GM23338 (cell line): Measurements from ENCODE around the gene DNM2. TPM values are rescaled to one million over a fixed set of nuclear protein-coding genes. Genes with fewer than 3 reads are reported as not detected.

Experiments used
- ATAC-seq: fragments of 200-7000 bp; cut with Tn5 transposase; 3 replicates; pipeline ENCODE4 v1.9.1; 2020
- DNase-seq: peaks from one replicate; pipeline ENCODE4 v3.0.0-alpha.2; 2015; ENCODE audit warnings: low spot score
- H2AFZ ChIP-seq: fragments of 200-600 bp; sonication (generic); 2 replicates; pipeline ENCODE4 v1.8.0; 2016; ENCODE audit warnings: antibody characterized with exemption, mild to moderate bottlenecking, moderate library complexity
- H3F3A ChIP-seq: fragments of 200-600 bp; sonication (generic); replicated peaks from 2 replicates; pipeline ENCODE4 v1.8.0; 2017; ENCODE audit warnings: antibody characterized with exemption, mixed run types, low read depth
- H3K27ac ChIP-seq: fragments of 200-600 bp; sonication (generic); 2 replicates; pipeline ENCODE4 v1.6.1; 2016; ENCODE audit warnings: low read depth
- H3K27me3 ChIP-seq: fragments of 200-600 bp; sonication (generic); 2 replicates; pipeline ENCODE4 v1.8.0; 2016; ENCODE audit warnings: mild to moderate bottlenecking, mixed run types, moderate library complexity; ENCODE audit not compliant: insufficient read depth
- H3K36me3 ChIP-seq: fragments of 200-600 bp; sonication (generic); 2 replicates; pipeline ENCODE4 v1.8.0; 2016; ENCODE audit warnings: mild to moderate bottlenecking; ENCODE audit not compliant: insufficient read depth
- H3K4me1 ChIP-seq: fragments of 200-600 bp; sonication (generic); 2 replicates; pipeline ENCODE4 v1.8.0; 2016; ENCODE audit warnings: mild to moderate bottlenecking, moderate library complexity; ENCODE audit not compliant: insufficient read depth
- H3K4me2 ChIP-seq: fragments of 200-600 bp; sonication (generic); 2 replicates; pipeline ENCODE4 v1.7.1; 2017; ENCODE audit warnings: mixed run types
- H3K4me3 ChIP-seq: fragments of 200-600 bp; sonication (generic); 2 replicates; pipeline ENCODE4 v1.6.1; 2016; ENCODE audit warnings: mixed run types
- H3K79me2 ChIP-seq: fragments of 200-600 bp; sonication (generic); replicated peaks from 2 replicates; pipeline ENCODE4 v1.8.0; 2017; ENCODE audit warnings: mild to moderate bottlenecking; ENCODE audit not compliant: insufficient read depth
- H3K9me2 ChIP-seq: fragments of 200-600 bp; sonication (generic); 2 replicates; pipeline ENCODE4 v1.8.0; 2017; ENCODE audit not compliant: insufficient read depth
- H4K20me1 ChIP-seq: fragments of 200-600 bp; sonication (generic); replicated peaks from 2 replicates; pipeline ENCODE4 v1.8.0; 2017; ENCODE audit warnings: mild to moderate bottlenecking; ENCODE audit not compliant: insufficient read depth
- H3K27ac Mint-ChIP-seq: 2 replicates; pipeline ENCODE4 v1.8.0; 2020; ENCODE audit warnings: inconsistent platforms, mild to moderate bottlenecking, moderate library complexity, mixed read lengths
- H3K27me3 Mint-ChIP-seq: 3 replicates; pipeline ENCODE4 v1.8.0; 2022; ENCODE audit warnings: low read depth, mild to moderate bottlenecking, moderate library complexity, mixed read lengths, inconsistent platforms; ENCODE audit not compliant: insufficient read depth, poor library complexity
- H3K36me3 Mint-ChIP-seq: 3 replicates; pipeline ENCODE4 v1.8.0; 2021; ENCODE audit warnings: low read depth, mild to moderate bottlenecking, inconsistent platforms, moderate library complexity, mixed read lengths
- H3K4me1 Mint-ChIP-seq: 3 replicates; pipeline ENCODE4 v1.8.0; 2020; ENCODE audit warnings: mild to moderate bottlenecking, inconsistent platforms, mixed read lengths
- H3K4me3 Mint-ChIP-seq: 3 replicates; pipeline ENCODE4 v1.8.0; 2021; ENCODE audit warnings: moderate library complexity, mild to moderate bottlenecking, inconsistent platforms, mixed read lengths
- H3K9me3 Mint-ChIP-seq: 3 replicates; pipeline ENCODE4 v1.8.0; 2020; ENCODE audit warnings: moderate library complexity, mild to moderate bottlenecking, inconsistent platforms, mixed read lengths
- CREB1 ChIP-seq: fragments of 250-450 bp; sonication (Bioruptor Pico); IDR thresholded peaks from 2 replicates; pipeline ENCODE4 v1.5.0; 2020; ENCODE audit warnings: low read depth, mild to moderate bottlenecking, moderate library complexity
- EZH2 ChIP-seq: fragments of 200-600 bp; sonication (generic); IDR thresholded peaks from one replicate; pipeline ENCODE4 v1.8.0; 2017; ENCODE audit warnings: antibody characterized with exemption, mild to moderate bottlenecking, low read depth; ENCODE audit not compliant: unreplicated experiment
- EZH2phosphoT487 ChIP-seq: fragments of 200-600 bp; sonication (generic); IDR thresholded peaks from one replicate; pipeline ENCODE4 v1.8.1; 2018; ENCODE audit warnings: antibody characterized with exemption; ENCODE audit not compliant: unreplicated experiment
- JUNB ChIP-seq: IDR thresholded peaks from one replicate; pipeline ENCODE4 v1.6.1; 2016; ENCODE audit warnings: antibody characterized with exemption; ENCODE audit not compliant: unreplicated experiment
- POLR2AphosphoS5 ChIP-seq: IDR thresholded peaks from 2 replicates; pipeline ENCODE4 v1.6.1; 2016; ENCODE audit warnings: antibody characterized with exemption, low read depth
- STAT1 ChIP-seq: IDR thresholded peaks from one replicate; pipeline ENCODE4 v1.6.1; 2016; ENCODE audit warnings: antibody characterized with exemption; ENCODE audit not compliant: unreplicated experiment
- ZNF114 ChIP-seq: fragments of 250-450 bp; sonication (Bioruptor Pico); IDR thresholded peaks from 2 replicates; pipeline ENCODE4 v1.5.0; 2020; ENCODE audit warnings: mild to moderate bottlenecking, moderate library complexity
- ZNF331 ChIP-seq: fragments of 250-450 bp; sonication (Bioruptor Pico); IDR thresholded peaks from 2 replicates; pipeline ENCODE4 v1.5.0; 2020; ENCODE audit warnings: low read depth, mild to moderate bottlenecking, moderate library complexity
- polyA plus RNA-seq: library from polyadenylated mRNA; unstranded; fragments of >200 nt; fragmentation: Nextera tagmentation; extraction: Ambion mirVana; gene quantifications from 2 replicates; pipeline ENCODE4 v1.2.1, GENCODE V29; 2016
- total RNA-seq: library from RNA; depleted of rRNA; stranded (reverse); fragments of >200 nt; shearing (Covaris generic); gene quantifications from 2 replicates; pipeline ENCODE4 v1.2.3, GENCODE V29; 2014
- TF ChIP-seq, protein P1 (sequence below), 2 experiments: fragments of 200-600 bp in 1 of 2; sonication (generic) in 1 of 2; conservative IDR thresholded peaks; 2 replicates each; pipeline versions ENCODE4 v1.5.1 to v1.6.1; 2016 to 2017; ENCODE audit warnings: antibody characterized with exemption in 2 of 2, low read depth in 2 of 2, mild to moderate bottlenecking in 2 of 2, moderate library complexity in 1 of 2
- TF ChIP-seq, protein P2 (sequence below): IDR thresholded peaks from 2 replicates; pipeline ENCODE4 v1.6.1; 2016; ENCODE audit warnings: antibody characterized with exemption
- TF ChIP-seq, protein P3 (sequence below): IDR thresholded peaks from one replicate; pipeline ENCODE4 v1.6.1; 2018; ENCODE audit warnings: antibody characterized with exemption; ENCODE audit not compliant: unreplicated experiment

DNM2 gene
- total and polyA plus RNA-seq, 2 experiments from 2014 or later = 40.7 to 138 TPM

DNA sequence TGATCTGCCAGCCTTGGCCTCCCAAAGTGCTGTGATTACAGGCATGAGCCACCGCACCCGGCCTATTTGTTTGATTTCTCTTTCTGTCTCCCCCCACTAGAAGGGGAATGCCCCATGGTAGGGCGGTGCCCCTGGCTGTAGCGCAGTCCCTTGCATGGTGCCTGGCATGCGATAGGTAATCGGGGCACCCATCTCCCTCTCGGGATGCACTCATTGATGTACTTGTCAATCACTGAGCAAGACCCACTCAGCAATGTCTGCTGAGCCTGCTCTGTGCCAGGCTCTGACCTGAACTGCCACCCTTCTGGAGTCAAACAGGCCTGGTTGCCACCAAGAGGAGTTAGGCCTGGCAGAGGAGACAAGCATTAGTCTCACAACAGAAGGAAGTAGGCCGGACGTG is 19.8 kb downstream of the DNM2 start (continued):
- TF ChIP-seq, protein P1, sequence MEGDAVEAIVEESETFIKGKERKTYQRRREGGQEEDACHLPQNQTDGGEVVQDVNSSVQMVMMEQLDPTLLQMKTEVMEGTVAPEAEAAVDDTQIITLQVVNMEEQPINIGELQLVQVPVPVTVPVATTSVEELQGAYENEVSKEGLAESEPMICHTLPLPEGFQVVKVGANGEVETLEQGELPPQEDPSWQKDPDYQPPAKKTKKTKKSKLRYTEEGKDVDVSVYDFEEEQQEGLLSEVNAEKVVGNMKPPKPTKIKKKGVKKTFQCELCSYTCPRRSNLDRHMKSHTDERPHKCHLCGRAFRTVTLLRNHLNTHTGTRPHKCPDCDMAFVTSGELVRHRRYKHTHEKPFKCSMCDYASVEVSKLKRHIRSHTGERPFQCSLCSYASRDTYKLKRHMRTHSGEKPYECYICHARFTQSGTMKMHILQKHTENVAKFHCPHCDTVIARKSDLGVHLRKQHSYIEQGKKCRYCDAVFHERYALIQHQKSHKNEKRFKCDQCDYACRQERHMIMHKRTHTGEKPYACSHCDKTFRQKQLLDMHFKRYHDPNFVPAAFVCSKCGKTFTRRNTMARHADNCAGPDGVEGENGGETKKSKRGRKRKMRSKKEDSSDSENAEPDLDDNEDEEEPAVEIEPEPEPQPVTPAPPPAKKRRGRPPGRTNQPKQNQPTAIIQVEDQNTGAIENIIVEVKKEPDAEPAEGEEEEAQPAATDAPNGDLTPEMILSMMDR (conservative IDR thresholded peaks at IDR 0.05; ENCODE audit: low read depth in 2 of 2) = no peak
- TF ChIP-seq, protein P2, sequence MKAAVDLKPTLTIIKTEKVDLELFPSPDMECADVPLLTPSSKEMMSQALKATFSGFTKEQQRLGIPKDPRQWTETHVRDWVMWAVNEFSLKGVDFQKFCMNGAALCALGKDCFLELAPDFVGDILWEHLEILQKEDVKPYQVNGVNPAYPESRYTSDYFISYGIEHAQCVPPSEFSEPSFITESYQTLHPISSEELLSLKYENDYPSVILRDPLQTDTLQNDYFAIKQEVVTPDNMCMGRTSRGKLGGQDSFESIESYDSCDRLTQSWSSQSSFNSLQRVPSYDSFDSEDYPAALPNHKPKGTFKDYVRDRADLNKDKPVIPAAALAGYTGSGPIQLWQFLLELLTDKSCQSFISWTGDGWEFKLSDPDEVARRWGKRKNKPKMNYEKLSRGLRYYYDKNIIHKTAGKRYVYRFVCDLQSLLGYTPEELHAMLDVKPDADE = no peak
- TF ChIP-seq ZNF331 (CRISPR knock-in tag) (no peak), POLR2AphosphoS5 (no peak)
- TF ChIP-seq, protein P3, sequence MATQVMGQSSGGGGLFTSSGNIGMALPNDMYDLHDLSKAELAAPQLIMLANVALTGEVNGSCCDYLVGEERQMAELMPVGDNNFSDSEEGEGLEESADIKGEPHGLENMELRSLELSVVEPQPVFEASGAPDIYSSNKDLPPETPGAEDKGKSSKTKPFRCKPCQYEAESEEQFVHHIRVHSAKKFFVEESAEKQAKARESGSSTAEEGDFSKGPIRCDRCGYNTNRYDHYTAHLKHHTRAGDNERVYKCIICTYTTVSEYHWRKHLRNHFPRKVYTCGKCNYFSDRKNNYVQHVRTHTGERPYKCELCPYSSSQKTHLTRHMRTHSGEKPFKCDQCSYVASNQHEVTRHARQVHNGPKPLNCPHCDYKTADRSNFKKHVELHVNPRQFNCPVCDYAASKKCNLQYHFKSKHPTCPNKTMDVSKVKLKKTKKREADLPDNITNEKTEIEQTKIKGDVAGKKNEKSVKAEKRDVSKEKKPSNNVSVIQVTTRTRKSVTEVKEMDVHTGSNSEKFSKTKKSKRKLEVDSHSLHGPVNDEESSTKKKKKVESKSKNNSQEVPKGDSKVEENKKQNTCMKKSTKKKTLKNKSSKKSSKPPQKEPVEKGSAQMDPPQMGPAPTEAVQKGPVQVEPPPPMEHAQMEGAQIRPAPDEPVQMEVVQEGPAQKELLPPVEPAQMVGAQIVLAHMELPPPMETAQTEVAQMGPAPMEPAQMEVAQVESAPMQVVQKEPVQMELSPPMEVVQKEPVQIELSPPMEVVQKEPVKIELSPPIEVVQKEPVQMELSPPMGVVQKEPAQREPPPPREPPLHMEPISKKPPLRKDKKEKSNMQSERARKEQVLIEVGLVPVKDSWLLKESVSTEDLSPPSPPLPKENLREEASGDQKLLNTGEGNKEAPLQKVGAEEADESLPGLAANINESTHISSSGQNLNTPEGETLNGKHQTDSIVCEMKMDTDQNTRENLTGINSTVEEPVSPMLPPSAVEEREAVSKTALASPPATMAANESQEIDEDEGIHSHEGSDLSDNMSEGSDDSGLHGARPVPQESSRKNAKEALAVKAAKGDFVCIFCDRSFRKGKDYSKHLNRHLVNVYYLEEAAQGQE = no peak

DNA sequence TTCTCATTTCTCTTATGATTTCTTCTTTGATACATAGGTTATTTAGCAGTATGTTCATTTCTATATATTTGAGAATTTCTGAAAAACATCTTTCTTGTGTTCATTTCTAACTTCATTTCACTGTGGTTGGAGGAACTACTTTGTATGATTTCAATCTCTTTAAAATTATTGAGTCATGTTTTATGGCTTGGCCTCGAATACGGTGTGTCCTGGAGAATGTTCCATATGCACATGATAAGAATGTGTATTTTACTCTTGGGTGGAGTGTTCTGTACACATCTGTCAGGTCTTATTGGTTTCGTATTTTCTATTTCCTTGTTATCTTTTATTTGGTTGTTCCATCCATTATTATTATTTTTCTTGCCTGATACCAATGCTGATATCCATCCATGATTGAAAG is 22.9 kb downstream of the DNM2 start:
- peaks cover 7% of the 10 kb centered on the region; the same call in 2 of the 3 replicates for H3K9me3 Mint-ChIP-seq
- no peaks in the 10 kb centered on the region for H3K4me1 ChIP-seq
- H4K20me1 ChIP-seq = peaks cover 38% of the 10 kb centered on the region
- H3K4me1 Mint-ChIP-seq = peaks cover 19% of the 10 kb centered on the region
- ATAC-seq = no peak
- H3F3A ChIP-seq = 0 out of 2 replicates have a peak, but pooled peaks cover 2% of the 10 kb centered on the region
- no peaks in the 10 kb centered on the region; the same call in 1 of the 2 replicates for H3K36me3 ChIP-seq
- DNase-seq = no peak
- no peaks in the 10 kb centered on the region for H3K9me2 ChIP-seq
- H3K27ac Mint-ChIP-seq = no peak overlapping the region
- H3K27ac ChIP-seq = no peak overlapping the region
- H3K79me2 ChIP-seq = peaks cover 97% of the 10 kb centered on the region
- no peak overlapping the region for H3K4me2 ChIP-seq
- H2AFZ ChIP-seq = no peak overlapping the region
- no peaks in the 10 kb centered on the region for H3K27me3 ChIP-seq
- no peak overlapping the region for H3K4me3 ChIP-seq
- peaks cover 13% of the 10 kb centered on the region for H3K27me3 Mint-ChIP-seq
- H3K4me3 Mint-ChIP-seq = no peak overlapping the region
- peaks cover 11% of the 10 kb centered on the region; the same call in 2 of the 3 replicates for H3K36me3 Mint-ChIP-seq
- TF ChIP-seq, protein P3 = no peak
- TF ChIP-seq JUNB = no peak
- no peak for TF ChIP-seq POLR2AphosphoS5
- TF ChIP-seq STAT1 = no peak
- TF ChIP-seq ZNF114 (CRISPR knock-in tag) = no peak
- TF ChIP-seq, protein P1 (conservative IDR thresholded peaks at IDR 0.05; ENCODE audit: low read depth in 2 of 2) = no peak
- TF ChIP-seq ZNF331 (CRISPR knock-in tag) = no peak
- TF ChIP-seq CREB1 (CRISPR knock-in tag) = no peak
- no peak for TF ChIP-seq EZH2phosphoT487
- no peak for TF ChIP-seq EZH2
- TF ChIP-seq, protein P2 = no peak
